Thoracic aorta (tissue), 2 donors: ENCODE measurements around the gene PRKG2. TPM values are rescaled to one million over a fixed set of nuclear protein-coding genes. Genes with fewer than 3 reads are reported as not detected.

Experiments used
- ATAC-seq: fragments of 150-250 bp; one replicate; pipeline ENCODE4 v1.8.0; 2017; ENCODE audit warnings: low read depth; ENCODE audit not compliant: insufficient number of reproducible peaks, low FRiP score
- DNase-seq: peaks from one replicate; pipeline ENCODE4 v3.0.0-alpha.2; 2020; ENCODE audit warnings: low spot score
- H3K27ac ChIP-seq, 2 donors: fragments of 200-600 bp; sonication (generic); 1 replicate in 1 of 2; 2 replicates in 1 of 2; pipeline ENCODE4 v1.5.1; 2016; ENCODE audit warnings: mild to moderate bottlenecking in 2 of 2, moderate library complexity in 2 of 2
- H3K27me3 ChIP-seq: fragments of 200-600 bp; sonication (generic); replicated peaks from 2 replicates; pipeline ENCODE4 v1.6.0; 2016; ENCODE audit warnings: mild to moderate bottlenecking; ENCODE audit not compliant: insufficient read depth
- H3K36me3 ChIP-seq: fragments of 200-600 bp; sonication (generic); one replicate; pipeline ENCODE4 v1.5.1; 2016
- H3K4me1 ChIP-seq, 2 donors: fragments of 200-600 bp; sonication (generic); 1 replicate in 1 of 2; 2 replicates in 1 of 2; pipeline versions ENCODE4 v1.5.1 to v1.6.0; 2016; ENCODE audit warnings: low read depth in 2 of 2, mild to moderate bottlenecking in 1 of 2; ENCODE audit not compliant: control insufficient read depth in 1 of 2
- H3K4me3 ChIP-seq: fragments of 200-600 bp; sonication (generic); 2 replicates; pipeline ENCODE4 v1.5.1; 2016; ENCODE audit warnings: mild to moderate bottlenecking
- H3K9me3 ChIP-seq: fragments of 200-600 bp; sonication (generic); 2 replicates; pipeline ENCODE4 v1.5.1; 2016
- total RNA-seq, 2 donors: library from RNA; depleted of rRNA; stranded (reverse); fragments of >200 nt; gene quantifications; one replicate each; pipeline versions ENCODE4 v1.1.0 to v1.2.3, GENCODE V29; 2016
- TF ChIP-seq, protein P1 (sequence below): fragments of 200-600 bp; sonication (generic); IDR thresholded peaks from one replicate; pipeline ENCODE4 v1.5.1; 2019; ENCODE audit warnings: antibody characterized with exemption

Gene PRKG2
- total RNA-seq, 2 donors from 2014 or later = 0.14 TPM; not detected in 1

DNA sequence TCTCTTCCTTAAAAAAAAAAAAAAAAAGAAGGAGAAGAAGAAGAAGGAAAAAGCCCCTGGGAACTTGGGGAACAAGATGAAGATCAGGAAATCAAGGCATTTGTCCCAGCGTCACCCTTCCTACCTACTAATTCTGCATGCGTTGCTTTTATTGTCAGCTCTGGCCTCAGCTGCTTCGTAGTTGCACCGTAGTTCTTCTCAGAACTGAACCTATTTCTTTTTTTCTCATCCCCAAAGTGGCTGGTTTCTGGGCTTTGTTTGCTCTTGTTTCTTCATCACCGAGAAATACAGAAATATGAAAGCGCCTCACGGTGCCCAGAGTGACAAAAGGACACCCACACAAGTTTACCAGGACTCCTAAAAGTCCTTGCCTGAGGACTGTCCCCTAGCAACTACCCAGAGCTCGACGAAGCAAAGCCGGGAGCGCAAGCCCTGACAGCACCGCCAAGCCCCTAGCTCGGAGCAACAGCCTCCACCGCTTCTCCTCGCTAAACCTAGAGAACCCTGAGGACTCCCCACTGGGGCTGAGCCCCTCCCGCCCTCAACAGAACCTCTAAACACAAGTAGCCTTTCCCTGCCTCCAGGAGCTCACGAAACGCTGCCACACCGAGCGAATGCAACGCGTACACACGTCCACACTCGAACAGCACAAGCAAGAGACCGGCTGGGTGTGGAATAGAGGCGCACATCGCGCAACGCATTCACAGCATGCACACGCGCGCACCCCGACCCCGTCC is 710 bp downstream of the PRKG2 start:
- Histone ChIP-seq H3K27ac (no peak overlapping the region), H3K9me3 (peaks cover 3% of the 10 kb centered on the region), H3K36me3 (no peaks in the 10 kb centered on the region), H3K4me1 (peaks cover 0 to 14% of the 10 kb centered on the region in 2 donors), H3K4me3 (peak overlapping the region; percentile 68), H3K27me3 (no peaks in the 10 kb centered on the region)
- TF ChIP-seq, protein P1, sequence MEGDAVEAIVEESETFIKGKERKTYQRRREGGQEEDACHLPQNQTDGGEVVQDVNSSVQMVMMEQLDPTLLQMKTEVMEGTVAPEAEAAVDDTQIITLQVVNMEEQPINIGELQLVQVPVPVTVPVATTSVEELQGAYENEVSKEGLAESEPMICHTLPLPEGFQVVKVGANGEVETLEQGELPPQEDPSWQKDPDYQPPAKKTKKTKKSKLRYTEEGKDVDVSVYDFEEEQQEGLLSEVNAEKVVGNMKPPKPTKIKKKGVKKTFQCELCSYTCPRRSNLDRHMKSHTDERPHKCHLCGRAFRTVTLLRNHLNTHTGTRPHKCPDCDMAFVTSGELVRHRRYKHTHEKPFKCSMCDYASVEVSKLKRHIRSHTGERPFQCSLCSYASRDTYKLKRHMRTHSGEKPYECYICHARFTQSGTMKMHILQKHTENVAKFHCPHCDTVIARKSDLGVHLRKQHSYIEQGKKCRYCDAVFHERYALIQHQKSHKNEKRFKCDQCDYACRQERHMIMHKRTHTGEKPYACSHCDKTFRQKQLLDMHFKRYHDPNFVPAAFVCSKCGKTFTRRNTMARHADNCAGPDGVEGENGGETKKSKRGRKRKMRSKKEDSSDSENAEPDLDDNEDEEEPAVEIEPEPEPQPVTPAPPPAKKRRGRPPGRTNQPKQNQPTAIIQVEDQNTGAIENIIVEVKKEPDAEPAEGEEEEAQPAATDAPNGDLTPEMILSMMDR = no peak
- DNase-seq = no peak
- ATAC-seq = no peak

DNA sequence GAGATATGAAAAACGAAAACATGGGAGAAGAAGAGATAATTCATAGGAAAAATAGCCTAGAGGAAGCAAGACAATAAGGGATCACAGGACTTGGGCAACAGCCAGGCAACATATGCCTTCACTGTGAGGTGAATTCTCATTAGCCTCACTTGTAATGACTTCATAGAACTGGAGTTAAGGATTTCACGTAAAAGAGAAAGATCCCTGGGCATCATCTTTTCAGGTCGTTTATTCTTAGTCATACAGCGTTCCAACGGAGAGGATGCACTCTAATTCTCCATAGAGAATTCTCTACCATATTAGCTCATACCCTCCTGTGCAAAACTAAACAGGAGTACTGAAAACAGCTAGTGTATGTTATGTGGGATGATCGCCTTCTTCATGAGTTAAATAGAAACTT is 1.4 kb downstream of the PRKG2 start:
- H3K9me3 ChIP-seq = peaks cover 3% of the 10 kb centered on the region

DNA sequence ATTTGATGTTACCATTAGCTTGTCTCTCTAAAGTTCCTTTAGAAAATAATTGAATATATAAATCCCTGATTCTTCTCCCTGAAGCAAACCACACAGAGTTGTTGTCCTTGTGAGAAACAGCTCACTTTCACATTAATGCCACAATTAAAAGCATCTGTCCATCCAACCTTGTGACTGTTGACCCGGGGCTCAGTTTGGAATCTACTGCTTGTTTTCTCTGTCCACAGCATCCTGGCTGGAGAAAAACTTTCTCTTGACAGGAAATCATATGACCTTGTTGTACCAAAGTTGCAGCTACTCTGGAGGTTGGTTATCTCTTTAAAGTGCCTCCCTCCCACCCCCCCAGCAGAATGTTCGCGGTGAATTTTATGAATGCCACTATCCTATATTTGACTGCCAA is 3.1 kb downstream of the PRKG2 start:
- Histone ChIP-seq H3K36me3 (no peaks in the 10 kb centered on the region), H3K9me3 (peaks cover 3% of the 10 kb centered on the region), H3K4me1 (peaks cover 0 to 14% of the 10 kb centered on the region in 2 donors), H3K27ac (no peak overlapping the region), H3K27me3 (no peaks in the 10 kb centered on the region), H3K4me3 (no peak overlapping the region)
- ATAC-seq (no peak), DNase-seq (no peak)
- TF ChIP-seq, protein P1 = no peak

More for the DNA sequence above, 1.4 kb downstream of the PRKG2 start:
- ATAC-seq (no peak), DNase-seq (no peak)
- Histone ChIP-seq H3K27ac (no peak overlapping the region), H3K27me3 (no peaks in the 10 kb centered on the region), H3K36me3 (no peaks in the 10 kb centered on the region), H3K4me3 (no peak overlapping the region), H3K4me1 (peaks cover 0 to 14% of the 10 kb centered on the region in 2 donors)
- TF ChIP-seq, protein P1 = no peak

DNA sequence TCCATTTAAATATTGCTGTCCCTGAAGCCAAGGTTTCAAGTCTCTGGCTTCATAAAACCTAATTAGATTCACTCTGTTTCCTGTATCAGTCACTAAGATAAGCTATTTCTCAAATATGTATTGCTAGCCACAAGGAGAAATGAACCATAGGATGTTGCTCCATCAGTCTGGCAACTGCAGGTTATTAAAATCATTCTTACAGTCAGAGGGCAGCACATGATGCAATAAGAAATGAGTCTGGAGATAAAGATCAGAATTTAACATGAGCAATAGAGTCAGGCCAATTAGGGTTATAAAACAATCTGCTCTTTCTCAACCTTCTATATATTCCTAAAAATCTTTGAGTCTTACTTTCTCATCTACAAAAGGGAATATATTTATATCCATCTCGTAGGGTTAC is 7.2 kb downstream of the PRKG2 start:
- H3K36me3 ChIP-seq = no peaks in the 10 kb centered on the region
- H3K27me3 ChIP-seq = no peaks in the 10 kb centered on the region
- H3K4me1 ChIP-seq = no peaks in the 10 kb centered on the region
- DNase-seq (no peak), ATAC-seq (no peak)
- peaks cover 3% of the 10 kb centered on the region for H3K9me3 ChIP-seq
- TF ChIP-seq, protein P1 = no peak
- H3K27ac ChIP-seq = no peak overlapping the region
- H3K4me3 ChIP-seq = no peak overlapping the region

DNA sequence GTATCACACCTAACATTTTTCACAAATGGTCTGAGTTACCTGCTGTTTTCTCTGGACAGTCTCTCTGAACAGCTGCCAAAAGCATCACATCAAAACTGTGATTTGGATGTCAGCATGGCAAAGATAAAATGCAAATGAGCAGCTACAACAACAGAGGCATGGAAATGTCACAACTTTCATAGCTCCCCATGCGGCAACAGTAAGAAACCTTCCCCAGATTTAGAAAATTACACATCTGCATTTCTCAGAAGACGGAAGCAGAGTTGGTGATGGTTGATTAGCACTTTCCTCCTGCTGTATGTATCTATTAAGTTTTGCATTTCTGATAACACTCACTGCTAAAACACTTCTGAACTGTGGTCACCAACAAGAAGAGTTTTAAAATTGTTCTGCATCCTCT is 9.7 kb downstream of the PRKG2 start:
- no peak overlapping the region for H3K27ac ChIP-seq
- no peaks in the 10 kb centered on the region for H3K9me3 ChIP-seq
- no peaks in the 10 kb centered on the region for H3K27me3 ChIP-seq
- ATAC-seq (no peak), DNase-seq (no peak)
- no peak overlapping the region for H3K4me3 ChIP-seq
- TF ChIP-seq, protein P1 = no peak
- H3K36me3 ChIP-seq = no peaks in the 10 kb centered on the region
- no peaks in the 10 kb centered on the region for H3K4me1 ChIP-seq
